MM.1S (cell line): ENCODE results near the gene CAMK1G.

Experiments
- CTCF ChIP-seq: fragments of 300-600 bp; sonication (generic); IDR thresholded peaks from 2 replicates; pipeline ENCODE4 v1.5.1; 2016; ENCODE audit warnings: antibody characterized with exemption, low read length, mixed read lengths
- EZH2phosphoT487 ChIP-seq: fragments of 300-600 bp; sonication (generic); IDR thresholded peaks from 2 replicates; pipeline ENCODE4 v1.6.1; 2018; ENCODE audit warnings: antibody characterized with exemption, low read length

GRCh38 chr1:209570743-209571142 is 12.8 kb upstream of the CAMK1G start:
- no peak for TF ChIP-seq CTCF
- TF ChIP-seq EZH2phosphoT487: no peak
